ENCODE results near the gene C2CD4D. TPM values are rescaled to one million over a fixed set of nuclear protein-coding genes. Genes with fewer than 3 reads are reported as not detected.

C2CD4D gene
- total RNA-seq, 1 donor from 2014 or later: 0.65 TPM

- no peak for DNase-seq (ENCODE audit: low spot score in 2 of 2, unreplicated experiment in 2 of 2)
- Mint-ChIP-seq H3K4me1 (peaks cover 7% of the 10 kb centered on the region), H3K27me3 (ENCODE audit: low read depth) (peaks cover 9% of the 10 kb centered on the region), H3K4me3 (no peak overlapping the region), H3K9me3 (no peaks in the 10 kb centered on the region), H3K36me3 (no peaks in the 10 kb centered on the region), H3K27ac (no peak overlapping the region)
- TF ChIP-seq CTCF (IDR thresholded peaks at IDR 0.05; ENCODE audit: unreplicated experiment): no peak
Measured at GRCh38 chr1:151847867-151848596, 8.4 kb upstream of the C2CD4D start.

GRCh38 chr1:151846686-151847237 lies 7.1 kb upstream of the C2CD4D start:
- no peak for TF ChIP-seq CTCF (IDR thresholded peaks at IDR 0.05; ENCODE audit: unreplicated experiment)
- no peak for DNase-seq (ENCODE audit: low spot score in 2 of 2, unreplicated experiment in 2 of 2)
- H3K27ac Mint-ChIP-seq: no peak overlapping the region
- no peaks in the 10 kb centered on the region for H3K9me3 Mint-ChIP-seq
- no peaks in the 10 kb centered on the region for H3K36me3 Mint-ChIP-seq
- H3K4me1 Mint-ChIP-seq: peaks cover 7% of the 10 kb centered on the region
- no peak overlapping the region for H3K4me3 Mint-ChIP-seq
- H3K27me3 Mint-ChIP-seq (ENCODE audit: low read depth): peaks cover 10% of the 10 kb centered on the region

- Mint-ChIP-seq H3K27ac (no peak overlapping the region), H3K27me3 (ENCODE audit: low read depth) (peaks cover 16% of the 10 kb centered on the region), H3K9me3 (no peaks in the 10 kb centered on the region), H3K4me1 (peaks cover 7% of the 10 kb centered on the region), H3K4me3 (no peak overlapping the region), H3K36me3 (no peaks in the 10 kb centered on the region)
- DNase-seq (ENCODE audit: low spot score in 2 of 2, unreplicated experiment in 2 of 2): no peak
- no peak for TF ChIP-seq CTCF (IDR thresholded peaks at IDR 0.05; ENCODE audit: unreplicated experiment)
Measured at GRCh38 chr1:151846062-151846568, 6.5 kb upstream of the C2CD4D start.

- Mint-ChIP-seq H3K36me3 (no peaks in the 10 kb centered on the region), H3K9me3 (no peaks in the 10 kb centered on the region), H3K4me1 (peaks cover 26% of the 10 kb centered on the region), H3K27me3 (ENCODE audit: low read depth) (peaks cover 34% of the 10 kb centered on the region), H3K27ac (no peak overlapping the region), H3K4me3 (no peak overlapping the region)
- TF ChIP-seq CTCF (IDR thresholded peaks at IDR 0.05; ENCODE audit: unreplicated experiment): no peak
- no peak for DNase-seq (ENCODE audit: low spot score in 2 of 2, unreplicated experiment in 2 of 2)
Measured at GRCh38 chr1:151843398-151843797, 3.8 kb upstream of the C2CD4D start.

GRCh38 chr1:151841141-151841540 lies 1.5 kb upstream of the C2CD4D start:
- Mint-ChIP-seq H3K4me3 (no peak overlapping the region), H3K27me3 (ENCODE audit: low read depth) (peaks cover 52% of the 10 kb centered on the region), H3K36me3 (no peaks in the 10 kb centered on the region), H3K4me1 (peaks cover 32% of the 10 kb centered on the region), H3K9me3 (no peaks in the 10 kb centered on the region), H3K27ac (no peak overlapping the region)
- TF ChIP-seq CTCF (IDR thresholded peaks at IDR 0.05; ENCODE audit: unreplicated experiment): no peak
- no peak for DNase-seq (ENCODE audit: low spot score in 2 of 2, unreplicated experiment in 2 of 2)

All from mesothelial cell of epicardium (in vitro differentiated cells).